Suppressor macrophage treated with lipopolysaccharide for 1 hour (primary cell): ENCODE results near the gene H6PD.
A peak's percentile ranks its signal among the peaks of the same experiment; 100 is the strongest.

Source experiments
- DNase-seq, 3 donors: peaks; one replicate each; pipeline ENCODE4 v3.0.0-alpha.2; 2020 to 2022

The H6PD gene

DNA sequence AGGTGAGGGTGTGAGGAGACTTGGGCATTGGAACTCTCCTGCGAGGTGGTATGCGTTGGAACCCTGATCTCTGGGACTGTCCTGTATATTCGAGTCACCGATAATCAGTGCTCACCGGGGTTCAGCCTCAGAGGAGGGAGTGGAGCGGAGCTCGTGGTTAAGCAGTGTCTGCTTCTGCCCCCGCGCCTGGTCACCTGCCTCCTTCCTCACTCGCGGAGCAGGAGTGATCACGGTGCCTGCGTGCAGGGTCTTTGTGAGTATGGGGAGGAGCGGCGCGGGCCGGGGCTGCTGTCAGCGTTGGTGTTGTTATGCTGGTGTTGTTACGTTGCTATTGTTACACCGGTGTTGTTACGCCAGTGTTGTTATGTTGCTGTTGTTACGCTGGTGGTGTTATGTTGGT lies 23.3 kb downstream of the H6PD start:
- DNase-seq = no peak

DNA sequence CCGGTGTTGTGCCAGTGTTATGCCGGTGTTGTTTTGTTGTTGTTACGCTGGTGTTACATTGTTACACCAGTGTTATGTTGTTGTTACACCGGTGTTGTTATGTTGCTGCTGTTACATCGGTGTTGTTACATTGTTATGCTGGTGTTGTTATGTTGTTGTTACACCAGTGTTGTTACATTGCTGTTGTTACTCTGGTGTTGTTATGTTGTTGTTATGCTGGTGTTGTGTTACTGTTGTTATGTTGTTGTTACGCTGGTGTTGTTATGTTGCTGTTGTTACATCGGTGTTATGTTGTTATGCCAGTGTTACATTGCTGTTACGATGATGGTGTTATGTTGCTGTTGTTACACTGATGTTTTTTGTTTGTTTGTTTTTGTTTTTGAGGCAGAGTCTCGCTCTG lies 24.1 kb downstream of the H6PD start:
- DNase-seq = no peak

DNA sequence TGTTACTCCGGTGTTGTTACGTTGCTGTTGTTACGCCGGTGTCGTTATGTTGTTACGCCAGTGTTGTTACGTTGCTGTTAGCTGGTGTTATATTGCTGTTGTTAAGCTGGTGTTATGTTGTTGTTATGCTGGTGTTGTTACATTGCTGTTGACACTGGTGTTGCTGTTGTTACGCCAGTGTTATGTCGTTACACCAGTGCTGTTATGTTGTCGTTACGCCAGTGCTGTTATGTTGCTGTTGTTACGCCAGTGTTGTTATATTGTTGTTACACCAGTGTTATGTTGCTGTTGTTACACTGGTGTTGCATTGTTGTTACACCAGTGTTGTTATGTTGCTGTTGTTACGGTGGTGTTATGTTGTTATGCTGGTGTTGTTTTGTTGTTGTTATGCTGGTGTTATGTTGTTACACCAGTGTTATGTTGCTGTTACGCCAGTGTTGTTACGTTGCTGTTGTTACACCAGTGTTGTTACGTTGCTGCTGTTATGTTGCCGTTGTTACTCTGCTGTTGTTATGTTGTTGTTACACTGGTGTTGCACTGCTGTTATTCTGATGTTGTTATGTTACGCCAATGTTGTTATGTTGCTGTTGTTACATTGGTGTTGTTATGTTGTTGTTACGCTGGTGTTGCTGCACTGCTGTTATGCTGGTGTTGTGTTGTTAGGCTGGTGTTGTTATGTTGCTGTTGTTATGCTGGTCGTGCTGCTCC lies 25.6 kb downstream of the H6PD start:
- DNase-seq = no peak

DNA sequence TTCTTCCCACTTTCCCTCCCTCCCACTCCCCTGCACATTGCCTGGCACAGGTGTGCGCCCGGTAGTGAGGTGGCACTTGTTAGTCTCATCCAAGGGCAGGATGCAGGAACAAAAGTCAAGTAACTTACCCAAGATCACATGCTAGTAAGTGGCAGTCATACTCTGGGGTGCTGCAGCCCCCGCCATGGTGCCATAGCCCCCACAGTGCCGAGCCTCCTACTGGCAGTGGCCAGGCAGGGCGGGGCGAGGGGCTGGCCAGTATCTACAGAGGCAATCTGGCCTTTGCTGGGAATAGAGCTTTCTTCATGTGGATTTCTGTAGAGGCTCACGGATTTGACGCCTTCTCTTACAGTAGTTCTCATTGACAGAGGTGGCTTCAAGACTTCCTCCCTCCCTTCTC lies 26.9 kb downstream of the H6PD start:
- DNase-seq = no peak

DNA sequence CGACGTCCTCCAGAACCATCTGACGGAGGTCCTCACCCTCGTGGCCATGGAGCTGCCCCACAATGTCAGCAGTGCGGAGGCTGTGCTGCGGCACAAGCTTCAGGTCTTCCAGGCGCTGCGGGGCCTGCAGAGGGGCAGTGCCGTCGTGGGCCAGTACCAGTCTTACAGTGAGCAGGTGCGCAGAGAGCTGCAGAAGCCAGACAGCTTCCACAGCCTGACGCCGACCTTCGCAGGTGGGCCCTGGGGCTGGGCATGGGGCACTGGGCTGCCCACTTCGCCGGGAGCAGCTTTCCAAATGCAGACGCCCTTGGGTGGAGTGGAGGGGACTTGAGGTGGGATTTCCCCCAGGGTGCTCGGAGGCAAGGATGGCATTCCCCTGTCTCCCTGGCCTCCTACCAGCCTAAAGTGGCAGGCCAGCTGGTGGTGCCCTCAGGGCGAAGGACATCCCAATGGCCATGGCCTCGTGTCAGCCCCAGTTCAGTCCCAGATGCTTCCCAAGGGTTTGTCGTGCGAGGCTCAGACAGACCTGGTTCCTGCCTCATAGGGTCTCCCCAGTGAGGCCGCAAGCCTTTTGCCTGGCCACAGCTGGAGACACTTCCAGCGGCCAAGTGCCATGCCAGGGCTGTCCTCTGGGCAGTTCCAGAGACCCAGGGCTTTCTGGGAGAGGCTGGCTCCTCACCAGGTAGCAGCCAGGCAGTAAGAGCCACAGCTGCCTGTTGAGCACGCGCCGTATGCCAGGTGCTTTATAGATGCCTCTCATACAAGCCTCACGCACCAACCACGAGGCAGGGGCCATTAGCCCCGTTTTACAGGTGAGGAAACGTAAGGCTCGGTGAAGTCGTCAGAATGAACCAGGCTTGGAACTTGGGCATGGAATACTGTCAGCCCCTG lies 27.8 kb downstream of the H6PD start:
- no peak for DNase-seq

DNA sequence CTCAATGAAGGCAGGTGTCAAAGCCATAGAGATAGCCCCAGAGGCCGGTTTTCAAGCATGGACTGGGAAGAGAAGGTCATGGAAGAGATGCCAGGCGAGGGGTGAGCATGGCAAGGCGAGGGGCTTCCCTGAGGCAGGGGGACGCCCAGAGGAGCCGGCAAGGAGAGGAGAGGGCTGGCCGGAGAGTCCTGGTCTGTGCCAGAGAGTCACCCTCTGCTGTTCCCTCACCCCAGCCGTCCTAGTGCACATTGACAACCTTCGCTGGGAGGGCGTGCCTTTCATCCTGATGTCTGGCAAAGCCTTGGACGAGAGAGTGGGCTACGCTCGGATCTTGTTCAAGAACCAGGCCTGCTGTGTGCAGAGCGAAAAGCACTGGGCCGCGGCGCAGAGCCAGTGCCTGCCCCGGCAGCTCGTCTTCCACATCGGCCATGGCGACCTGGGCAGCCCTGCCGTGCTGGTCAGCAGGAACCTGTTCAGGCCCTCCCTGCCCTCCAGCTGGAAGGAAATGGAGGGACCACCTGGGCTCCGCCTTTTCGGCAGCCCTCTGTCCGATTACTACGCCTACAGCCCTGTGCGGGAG lies 28.8 kb downstream of the H6PD start:
- DNase-seq = no peak

DNA sequence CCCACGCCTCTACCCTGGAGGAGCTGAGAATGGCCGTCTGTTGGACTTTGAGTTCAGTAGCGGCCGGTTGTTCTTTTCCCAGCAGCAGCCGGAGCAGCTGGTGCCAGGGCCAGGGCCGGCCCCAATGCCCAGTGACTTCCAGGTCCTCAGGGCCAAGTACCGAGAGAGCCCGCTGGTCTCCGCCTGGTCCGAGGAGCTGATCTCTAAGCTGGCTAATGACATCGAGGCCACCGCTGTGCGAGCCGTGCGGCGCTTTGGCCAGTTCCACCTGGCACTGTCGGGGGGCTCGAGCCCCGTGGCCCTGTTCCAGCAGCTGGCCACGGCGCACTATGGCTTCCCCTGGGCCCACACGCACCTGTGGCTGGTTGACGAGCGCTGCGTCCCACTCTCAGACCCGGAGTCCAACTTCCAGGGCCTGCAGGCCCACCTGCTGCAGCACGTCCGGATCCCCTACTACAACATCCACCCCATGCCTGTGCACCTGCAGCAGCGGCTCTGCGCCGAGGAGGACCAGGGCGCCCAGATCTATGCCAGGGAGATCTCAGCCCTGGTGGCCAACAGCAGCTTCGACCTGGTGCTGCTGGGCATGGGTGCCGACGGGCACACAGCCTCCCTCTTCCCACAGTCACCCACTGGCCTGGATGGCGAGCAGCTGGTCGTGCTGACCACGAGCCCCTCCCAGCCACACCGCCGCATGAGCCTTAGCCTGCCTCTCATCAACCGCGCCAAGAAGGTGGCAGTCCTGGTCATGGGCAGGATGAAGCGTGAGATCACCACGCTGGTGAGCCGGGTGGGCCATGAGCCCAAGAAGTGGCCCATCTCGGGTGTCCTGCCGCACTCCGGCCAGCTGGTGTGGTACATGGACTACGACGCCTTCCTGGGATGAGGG lies 29.7 kb downstream of the H6PD start:
- no peak for DNase-seq

DNA sequence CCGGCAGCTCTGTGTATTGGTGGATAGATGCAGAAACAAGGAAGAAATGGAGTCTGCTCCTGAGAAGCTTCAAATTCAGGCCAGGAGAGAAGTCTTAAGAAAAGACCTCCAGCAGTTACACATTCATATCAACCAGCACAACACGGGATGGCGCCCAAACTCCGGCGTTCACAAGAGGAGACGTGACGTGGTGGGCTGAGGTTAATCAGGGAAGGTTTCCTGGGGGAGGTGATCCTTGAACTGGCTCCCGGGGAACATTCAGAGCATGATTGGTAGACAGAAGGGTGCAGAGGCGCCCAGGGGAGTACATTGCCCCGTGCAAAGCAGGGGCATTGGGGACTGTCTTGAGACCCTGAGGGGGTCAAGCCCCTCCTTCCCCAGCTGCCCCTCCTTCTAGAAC lies 30.5 kb downstream of the H6PD start:
- DNase-seq = no peak

DNA sequence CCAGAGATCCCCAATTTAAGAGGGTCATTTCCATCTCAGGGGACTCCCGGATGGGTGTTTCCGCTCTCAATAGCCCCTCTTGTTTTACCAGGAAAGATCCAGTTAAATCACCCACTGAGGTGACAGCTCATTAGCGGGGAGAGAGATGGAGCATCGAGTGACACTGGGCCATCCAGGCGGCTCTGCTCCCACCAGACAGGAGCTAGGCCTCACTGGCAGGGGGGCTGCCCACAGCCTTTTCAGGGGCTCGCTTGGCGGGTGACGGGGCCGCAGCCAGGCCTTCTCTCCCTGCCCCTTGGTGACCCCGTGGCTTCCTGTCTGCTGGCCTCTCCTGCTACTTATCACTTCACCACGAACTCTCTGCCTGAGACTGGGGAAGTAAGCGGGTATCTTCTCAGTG lies 31.4 kb downstream of the H6PD start:
- DNase-seq = no peak

DNA sequence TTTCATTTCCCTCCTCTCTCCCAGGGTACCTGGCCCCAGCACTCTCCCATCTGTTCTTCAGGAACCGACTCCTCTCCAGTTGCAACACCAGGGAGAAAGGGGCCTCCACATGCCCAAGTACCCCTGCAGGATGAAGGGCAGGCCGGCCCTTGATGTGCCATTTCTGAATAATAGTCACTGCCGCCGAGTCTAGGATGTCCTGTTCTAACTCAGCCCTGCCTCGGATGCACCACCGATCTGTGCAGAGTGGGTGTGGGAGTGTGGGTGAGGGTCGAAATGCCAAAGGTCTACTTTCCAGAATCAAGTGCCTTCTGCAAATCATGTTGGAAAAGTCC lies 32.7 kb downstream of the H6PD start:
- DNase-seq = no peak

DNA sequence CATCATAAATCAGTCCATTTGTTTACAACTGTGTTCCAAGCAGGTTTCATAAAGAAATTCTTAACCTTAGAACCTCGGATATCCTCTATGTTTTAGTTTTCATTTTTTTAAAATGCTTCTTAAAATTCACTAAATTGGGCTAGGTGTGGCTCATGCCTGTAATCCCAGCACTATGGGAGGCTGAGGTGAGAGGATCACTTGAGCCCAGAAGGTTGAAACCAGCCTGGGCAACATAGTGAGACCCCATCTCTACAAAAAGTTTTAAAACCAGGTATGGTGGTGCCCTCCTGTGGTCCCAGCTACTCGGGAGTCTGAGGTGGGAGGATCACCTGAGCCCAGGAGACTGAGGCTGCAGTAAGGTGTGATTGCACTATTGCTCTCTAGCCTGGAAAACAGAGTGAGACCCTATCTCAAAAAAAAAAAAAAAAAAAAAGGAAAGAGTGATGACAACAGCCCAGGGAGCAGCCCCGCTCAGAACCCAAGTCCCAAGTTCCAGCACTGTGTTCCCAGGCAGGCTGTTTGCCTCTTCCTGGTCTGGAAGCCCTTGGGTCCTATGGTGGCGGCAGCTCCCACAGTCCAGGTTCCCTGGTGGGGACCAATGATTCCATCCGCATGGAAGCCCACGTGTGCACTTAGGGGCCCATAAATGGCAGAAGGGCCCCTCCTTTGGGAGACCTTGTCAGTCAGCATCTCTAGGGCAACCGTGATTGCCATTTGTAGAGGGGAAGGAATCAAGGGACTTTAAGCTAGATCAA lies 33.4 kb downstream of the H6PD start:
- DNase-seq = no peak

DNA sequence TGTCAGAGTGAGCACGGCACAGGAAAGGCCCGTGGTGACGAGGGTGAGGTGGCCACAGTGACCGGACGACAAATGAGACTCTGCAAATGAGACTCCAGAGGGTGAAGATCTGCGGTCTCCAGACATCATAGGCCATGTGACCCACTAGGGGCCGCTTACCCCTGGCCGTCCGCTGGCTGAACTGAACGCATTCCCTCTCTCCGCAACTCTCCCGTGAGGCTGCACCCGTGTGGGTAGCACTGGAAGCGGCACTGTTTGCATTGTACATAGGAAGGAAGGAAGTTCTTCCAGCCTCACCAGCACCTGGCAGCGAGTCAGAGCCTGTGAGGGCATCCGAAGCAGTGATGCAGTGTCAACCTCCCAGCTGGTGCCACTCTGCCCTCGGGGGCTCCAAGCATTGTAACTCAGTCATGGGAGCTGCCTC lies 34.5 kb downstream of the H6PD start:
- no peak for DNase-seq

DNA sequence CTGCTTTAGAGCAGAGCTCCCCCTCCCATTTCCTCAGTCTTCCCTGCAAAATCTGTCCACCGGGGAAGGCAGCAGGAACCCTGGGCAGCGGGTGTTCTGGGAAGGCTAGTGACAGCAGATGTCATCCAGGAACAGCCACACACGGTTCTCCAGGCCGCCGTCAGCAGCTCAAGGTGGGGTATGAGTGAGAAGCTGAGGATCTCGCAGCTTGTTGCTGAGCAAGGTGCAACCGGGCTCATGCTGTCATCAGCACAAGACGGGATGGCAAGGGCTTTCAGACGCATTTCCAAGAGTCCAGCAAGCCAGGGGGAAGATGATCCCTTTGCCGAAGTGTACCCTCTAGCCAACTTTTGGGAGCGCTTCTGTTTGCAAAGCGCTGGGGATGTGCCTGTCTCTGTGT lies 35.1 kb downstream of the H6PD start:
- DNase-seq = no peak

DNA sequence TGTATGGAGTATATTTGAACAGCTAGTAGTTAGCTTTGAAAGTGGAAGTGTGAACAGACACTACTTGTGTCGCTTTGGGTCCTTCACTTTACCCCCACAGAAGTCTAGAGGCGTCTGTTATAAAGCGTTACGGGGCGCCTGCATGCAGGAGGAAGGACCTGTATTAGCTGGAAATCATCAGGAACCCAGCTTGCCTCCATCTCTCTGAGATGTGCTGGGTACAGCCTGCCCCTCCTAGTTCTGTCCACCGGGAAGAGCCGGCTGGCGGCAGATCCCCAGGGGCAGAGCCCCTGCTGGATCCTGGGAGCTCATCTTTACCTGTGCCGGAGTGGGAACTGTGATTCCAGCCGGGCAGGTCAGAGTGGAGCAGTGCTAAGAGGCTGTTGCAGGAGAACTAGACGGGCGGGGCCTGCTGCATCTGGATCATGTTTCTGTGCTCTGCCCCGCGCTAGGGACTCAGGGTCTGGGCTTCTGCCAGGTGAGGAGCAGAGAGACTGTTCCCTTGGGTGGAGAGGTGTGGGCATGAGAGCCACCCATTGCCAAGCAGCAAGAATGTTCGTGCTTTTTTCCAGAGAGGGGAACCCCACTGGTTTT lies 35.8 kb downstream of the H6PD start:
- no peak for DNase-seq

DNA sequence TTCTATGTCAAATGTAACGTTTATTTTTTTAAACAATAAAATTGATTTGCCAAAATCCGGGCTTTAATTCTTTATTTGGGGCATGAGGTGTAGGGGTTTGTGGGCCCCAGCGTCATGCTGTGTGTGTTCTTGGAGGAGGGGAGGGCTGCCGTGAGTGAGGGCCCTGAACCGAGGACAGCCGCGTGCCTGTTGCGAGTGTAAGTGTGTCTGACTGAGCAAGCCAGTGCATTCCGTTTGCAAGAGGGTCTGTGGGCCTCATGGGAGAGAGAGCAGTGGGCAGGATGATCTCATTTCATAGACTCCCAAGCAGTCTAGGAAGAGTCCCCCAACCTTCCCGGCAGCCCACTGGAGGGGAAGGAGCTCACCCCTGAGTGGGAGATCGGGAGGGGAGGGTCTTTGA lies 36.7 kb downstream of the H6PD start:
- no peak for DNase-seq

DNA sequence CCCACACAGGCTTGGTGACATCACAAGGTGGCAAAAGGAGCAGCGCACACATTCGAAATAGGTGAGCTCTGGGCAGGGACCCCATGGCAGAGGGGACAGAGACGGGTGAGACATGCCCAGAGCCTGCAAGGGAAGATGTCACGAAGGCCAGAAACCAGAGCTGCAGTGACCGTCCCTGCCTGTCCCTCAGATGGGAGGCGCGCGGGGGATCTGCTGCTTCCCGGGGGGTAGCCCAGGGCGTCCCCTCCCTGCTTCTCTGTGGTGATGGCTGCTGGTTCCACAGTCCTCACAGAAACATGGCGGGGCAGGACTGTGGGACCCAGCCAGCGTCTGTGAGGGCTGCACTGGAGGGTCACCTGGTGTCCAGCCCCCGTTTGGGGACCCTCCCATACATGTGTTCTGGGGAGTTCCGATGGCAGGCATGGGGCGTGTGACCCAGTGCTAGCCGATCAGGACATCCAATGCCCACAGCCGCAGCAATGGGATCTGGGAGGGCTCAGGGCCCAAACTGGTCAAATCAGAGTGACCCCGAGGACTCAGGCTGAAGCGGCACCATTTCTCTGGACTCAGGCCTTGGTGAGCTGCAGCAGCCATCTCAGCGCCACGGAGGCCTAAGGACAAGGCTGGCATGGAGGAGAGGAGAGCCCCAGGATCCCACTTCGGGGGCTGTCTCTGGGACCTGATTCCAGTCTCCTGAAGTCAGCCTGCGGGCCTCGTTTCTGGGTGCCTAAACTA lies 37.5 kb downstream of the H6PD start:
- no peak for DNase-seq

DNA sequence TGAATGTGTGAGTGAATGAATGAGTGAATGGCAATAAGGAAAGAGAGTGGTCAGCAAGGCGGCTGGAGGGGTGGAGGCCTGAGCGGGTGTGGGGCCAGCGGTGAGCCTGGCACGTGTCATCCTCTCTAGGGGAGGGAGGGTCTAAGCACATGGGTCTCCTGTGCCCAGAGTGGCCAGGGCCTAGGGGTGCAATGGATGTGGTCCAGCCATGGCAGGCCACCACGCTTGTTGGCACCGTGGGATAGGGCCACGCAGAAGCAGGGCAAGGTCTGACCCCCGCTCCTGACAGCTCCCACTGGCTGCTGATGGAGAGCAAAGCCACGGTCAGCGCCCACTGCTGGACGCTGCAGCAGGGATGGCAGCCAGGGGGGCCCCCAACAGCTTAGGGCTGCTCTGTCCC lies 38.6 kb downstream of the H6PD start:
- DNase-seq = no peak

DNA sequence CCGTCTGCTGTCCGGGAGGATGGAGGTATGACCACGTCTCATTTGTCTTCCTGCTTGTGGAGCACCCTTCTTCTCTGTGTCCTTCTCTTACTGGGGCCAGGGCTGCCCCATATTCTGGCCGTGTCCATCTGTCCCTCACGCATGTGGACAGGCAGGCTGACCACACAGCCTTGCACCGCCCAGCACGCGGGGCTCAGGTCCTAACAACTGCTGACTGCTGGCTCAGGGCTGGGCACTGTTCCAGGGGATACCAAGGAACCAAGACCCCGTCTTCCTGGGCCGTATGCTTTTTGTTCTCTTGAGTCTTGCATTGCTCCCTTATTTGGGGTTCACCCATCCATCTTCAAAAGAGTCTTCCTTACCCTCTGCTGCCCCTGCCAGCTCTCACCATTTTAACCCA lies 40.6 kb downstream of the H6PD start:
- DNase-seq = no peak

DNA sequence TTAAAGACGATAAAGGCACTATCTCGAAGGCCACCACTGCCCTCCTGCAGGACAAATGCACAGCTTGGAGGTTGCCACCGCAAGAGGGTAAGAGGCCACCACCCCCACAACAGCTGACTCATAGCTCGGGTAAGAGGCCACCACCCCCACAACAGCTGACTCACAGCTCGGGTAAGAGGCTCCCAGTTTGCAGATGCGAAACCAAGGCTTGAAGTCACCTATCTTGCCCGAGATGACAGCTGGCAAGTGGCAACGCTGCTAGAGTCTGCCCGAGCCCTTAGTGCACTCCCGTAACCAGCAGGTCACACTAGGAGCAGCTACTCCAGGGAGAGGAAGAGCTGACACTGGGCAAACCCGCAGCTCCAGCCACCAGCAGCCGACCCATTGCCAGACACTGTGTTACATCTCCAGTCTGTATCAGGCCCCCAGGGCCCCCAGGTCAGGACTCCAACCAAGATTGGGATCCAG lies 41.0 kb downstream of the H6PD start:
- peak; percentile 95 to 98 (median 98) for DNase-seq

DNA sequence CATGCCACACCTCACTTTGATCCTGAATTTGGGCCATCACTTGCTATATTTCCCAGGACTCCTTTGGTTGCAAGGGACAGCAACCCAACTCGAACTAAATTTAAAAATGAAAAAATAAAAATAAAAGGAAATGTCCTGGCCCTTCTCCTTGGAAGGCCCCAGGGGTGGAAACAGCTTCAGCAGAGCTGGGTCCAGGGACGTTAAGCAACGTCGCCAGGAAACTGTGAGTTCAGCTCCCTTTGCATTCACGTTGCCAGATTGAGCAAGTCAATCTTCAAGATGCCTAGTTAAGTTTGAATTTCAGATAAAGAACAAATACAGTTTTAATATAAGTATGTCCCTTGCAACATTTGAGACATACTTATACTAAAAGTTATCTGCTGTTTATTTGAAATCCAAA lies 43.5 kb downstream of the H6PD start:
- no peak for DNase-seq

DNA sequence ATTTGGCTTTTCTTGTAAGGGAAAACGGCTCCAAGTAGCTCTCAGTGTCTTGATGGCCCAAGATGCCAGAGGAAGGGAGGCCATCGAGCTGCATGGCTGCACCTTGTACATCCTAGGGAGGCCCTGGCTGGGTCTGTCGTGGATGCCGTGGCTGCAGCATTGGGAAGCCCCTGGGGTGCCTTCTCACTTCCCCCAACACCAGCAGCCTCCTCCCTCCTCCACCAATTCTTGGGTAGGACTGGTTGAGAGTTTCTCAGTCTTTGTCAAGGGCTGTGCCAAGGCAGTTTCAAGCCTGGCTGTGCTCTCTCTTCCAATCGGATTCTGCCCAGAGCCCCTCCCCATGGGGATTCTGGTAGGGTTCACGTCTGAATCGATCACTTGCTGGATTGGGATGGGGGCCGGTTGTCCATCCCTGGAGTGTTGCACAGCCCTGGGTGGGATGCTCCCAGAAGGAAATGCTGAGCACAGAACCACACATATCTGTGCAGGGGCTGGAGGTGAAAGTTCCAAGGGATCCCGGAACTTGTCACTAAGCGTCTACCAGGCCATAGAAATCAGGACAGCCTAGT lies 44.1 kb downstream of the H6PD start:
- DNase-seq = no peak
